Loucy (cell line): ENCODE measurements around the gene TMEFF1.

Source experiments
- H2AFZ ChIP-seq: fragments of 200-600 bp; sonication (generic); 2 replicates; pipeline ENCODE4 v1.6.0; 2016; ENCODE audit warnings: antibody characterized with exemption, mild to moderate bottlenecking, low read length, moderate library complexity
- H3F3A ChIP-seq: fragments of 200-600 bp; 2 replicates; pipeline ENCODE4 v1.6.0; 2016; ENCODE audit warnings: antibody characterized with exemption, low read depth, mild to moderate bottlenecking
- H3K27me3 ChIP-seq: fragments of 200-600 bp; sonication (generic); 2 replicates; pipeline ENCODE4 v1.6.1; 2014; ENCODE audit warnings: low read length, mild to moderate bottlenecking; ENCODE audit not compliant: insufficient read depth, poor library complexity, severe bottlenecking
- H3K36me3 ChIP-seq: fragments of 200-600 bp; sonication (generic); 2 replicates; pipeline ENCODE4 v1.6.1; 2016; ENCODE audit warnings: low read length; ENCODE audit not compliant: insufficient read depth
- H3K4me1 ChIP-seq: fragments of 200-600 bp; sonication (generic); 2 replicates; pipeline ENCODE4 v1.5.1; 2014; ENCODE audit warnings: low read length, mild to moderate bottlenecking; ENCODE audit not compliant: insufficient read depth, poor library complexity, severe bottlenecking
- H3K4me2 ChIP-seq: fragments of 200-600 bp; sonication (generic); 2 replicates; pipeline ENCODE4 v1.6.0; 2014; ENCODE audit warnings: antibody characterized with exemption, low read length, low read depth, mild to moderate bottlenecking; ENCODE audit not compliant: poor library complexity, severe bottlenecking
- H3K4me3 ChIP-seq: fragments of 200-600 bp; sonication (generic); 2 replicates; pipeline ENCODE4 v1.5.1; 2014; ENCODE audit warnings: low read length, mild to moderate bottlenecking, mixed read lengths; ENCODE audit not compliant: poor library complexity, severe bottlenecking
- H3K79me2 ChIP-seq: fragments of 200-600 bp; sonication (generic); 2 replicates; pipeline ENCODE4 v1.6.1; 2014; ENCODE audit warnings: low read length; ENCODE audit not compliant: insufficient read depth
- H3K9ac ChIP-seq: fragments of 200-600 bp; sonication (generic); 2 replicates; pipeline ENCODE4 v1.6.0; 2014; ENCODE audit warnings: mild to moderate bottlenecking, low read depth, low read length, moderate library complexity; ENCODE audit not compliant: poor library complexity, severe bottlenecking
- H3K9me2 ChIP-seq: fragments of 200-600 bp; sonication (generic); replicated peaks from 2 replicates; pipeline ENCODE4 v1.6.1; 2016; ENCODE audit warnings: low read depth, low read length, mixed read lengths
- H3K9me3 ChIP-seq: fragments of 200-600 bp; sonication (generic); 2 replicates; pipeline ENCODE4 v1.6.1; 2014; ENCODE audit warnings: mild to moderate bottlenecking, antibody characterized with exemption, low read length, low read depth; ENCODE audit not compliant: insufficient read depth
- H4K20me1 ChIP-seq: fragments of 200-600 bp; sonication (generic); 2 replicates; pipeline ENCODE4 v1.6.0; 2014; ENCODE audit warnings: antibody characterized with exemption, low read length, mild to moderate bottlenecking; ENCODE audit not compliant: insufficient read depth, poor library complexity, severe bottlenecking
- EZH2phosphoT487 ChIP-seq: fragments of 200-600 bp; IDR thresholded peaks from 2 replicates; pipeline ENCODE4 v1.6.1; 2018; ENCODE audit warnings: antibody characterized with exemption, mild to moderate bottlenecking, moderate library complexity, borderline replicate concordance
- TF ChIP-seq, protein P1 (sequence below): fragments of 200-600 bp; sonication (generic); conservative IDR thresholded peaks from 2 replicates; pipeline ENCODE4 v1.5.1; 2014; ENCODE audit warnings: mild to moderate bottlenecking, antibody characterized with exemption, low read length

The TMEFF1 gene

DNA sequence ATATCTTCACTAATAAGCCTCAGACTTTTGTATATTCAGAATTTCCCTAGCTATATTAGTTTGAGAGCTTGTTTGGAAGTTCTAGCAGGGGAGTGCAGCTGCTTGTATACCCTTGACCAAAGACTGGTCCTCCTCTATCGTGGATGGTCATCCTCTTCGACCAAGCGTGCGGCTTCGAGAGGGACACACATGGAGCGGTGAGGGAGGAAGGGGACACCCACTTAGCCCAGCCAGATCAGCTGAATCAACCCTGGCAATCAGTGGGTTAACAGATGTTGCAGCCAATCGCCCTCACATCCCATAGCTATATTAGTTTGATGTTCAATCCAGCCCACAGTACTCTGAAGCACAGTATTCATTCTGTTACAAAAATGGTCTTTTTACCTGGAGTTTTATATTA is 108.1 kb downstream of the TMEFF1 start:
- TF ChIP-seq, protein P1, sequence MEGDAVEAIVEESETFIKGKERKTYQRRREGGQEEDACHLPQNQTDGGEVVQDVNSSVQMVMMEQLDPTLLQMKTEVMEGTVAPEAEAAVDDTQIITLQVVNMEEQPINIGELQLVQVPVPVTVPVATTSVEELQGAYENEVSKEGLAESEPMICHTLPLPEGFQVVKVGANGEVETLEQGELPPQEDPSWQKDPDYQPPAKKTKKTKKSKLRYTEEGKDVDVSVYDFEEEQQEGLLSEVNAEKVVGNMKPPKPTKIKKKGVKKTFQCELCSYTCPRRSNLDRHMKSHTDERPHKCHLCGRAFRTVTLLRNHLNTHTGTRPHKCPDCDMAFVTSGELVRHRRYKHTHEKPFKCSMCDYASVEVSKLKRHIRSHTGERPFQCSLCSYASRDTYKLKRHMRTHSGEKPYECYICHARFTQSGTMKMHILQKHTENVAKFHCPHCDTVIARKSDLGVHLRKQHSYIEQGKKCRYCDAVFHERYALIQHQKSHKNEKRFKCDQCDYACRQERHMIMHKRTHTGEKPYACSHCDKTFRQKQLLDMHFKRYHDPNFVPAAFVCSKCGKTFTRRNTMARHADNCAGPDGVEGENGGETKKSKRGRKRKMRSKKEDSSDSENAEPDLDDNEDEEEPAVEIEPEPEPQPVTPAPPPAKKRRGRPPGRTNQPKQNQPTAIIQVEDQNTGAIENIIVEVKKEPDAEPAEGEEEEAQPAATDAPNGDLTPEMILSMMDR, result no peak
- TF ChIP-seq EZH2phosphoT487, result no peak
- Histone ChIP-seq H3K36me3 (peaks cover 6% of the 10 kb centered on the region; the same call in 1 of the 2 replicates), H3K4me2 (no peak overlapping the region)

DNA sequence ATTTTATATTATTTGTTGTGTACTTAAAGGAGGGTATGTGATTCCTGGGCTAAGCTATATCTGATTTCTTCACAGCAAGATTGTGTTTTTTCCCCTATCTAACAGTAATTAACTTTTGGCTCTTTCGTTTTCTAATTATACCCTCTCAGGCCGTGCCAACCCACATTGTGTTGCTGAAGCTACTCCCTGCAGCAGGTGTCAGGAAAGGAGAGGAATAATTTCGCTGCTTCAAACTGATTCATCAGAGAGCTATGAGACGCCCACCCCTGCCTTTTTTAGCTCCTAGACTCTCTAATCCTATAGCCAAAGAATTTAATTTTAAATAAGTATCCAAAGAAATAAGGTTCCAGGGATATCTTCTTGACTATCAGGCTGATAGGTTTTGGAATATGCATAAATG is 108.7 kb downstream of the TMEFF1 start:
- Histone ChIP-seq H3K4me2 (no peak overlapping the region), H3K9me3 (no peaks in the 10 kb centered on the region), H3F3A (no peaks in the 10 kb centered on the region), H3K79me2 (no peaks in the 10 kb centered on the region), H3K9ac (no peak overlapping the region), H2AFZ (no peak overlapping the region), H3K36me3 (peaks cover 2% of the 10 kb centered on the region; the same call in 1 of the 2 replicates), H4K20me1 (no peaks in the 10 kb centered on the region), H3K4me3 (no peak overlapping the region), H3K27me3 (no peaks in the 10 kb centered on the region), H3K9me2 (no peaks in the 10 kb centered on the region), H3K4me1 (no peaks in the 10 kb centered on the region)
- no peak for TF ChIP-seq EZH2phosphoT487
- TF ChIP-seq, protein P1, result no peak

More for the DNA sequence above, 108.1 kb downstream of the TMEFF1 start:
- H2AFZ ChIP-seq, result no peak overlapping the region
- no peak overlapping the region for H3K9ac ChIP-seq
- H3K9me2 ChIP-seq, result no peaks in the 10 kb centered on the region
- H3K4me3 ChIP-seq, result no peak overlapping the region
- no peaks in the 10 kb centered on the region for H3K4me1 ChIP-seq
- no peaks in the 10 kb centered on the region for H3K9me3 ChIP-seq
- H4K20me1 ChIP-seq, result no peaks in the 10 kb centered on the region
- H3K27me3 ChIP-seq, result no peaks in the 10 kb centered on the region
- H3K79me2 ChIP-seq, result no peaks in the 10 kb centered on the region
- H3F3A ChIP-seq, result no peaks in the 10 kb centered on the region

DNA sequence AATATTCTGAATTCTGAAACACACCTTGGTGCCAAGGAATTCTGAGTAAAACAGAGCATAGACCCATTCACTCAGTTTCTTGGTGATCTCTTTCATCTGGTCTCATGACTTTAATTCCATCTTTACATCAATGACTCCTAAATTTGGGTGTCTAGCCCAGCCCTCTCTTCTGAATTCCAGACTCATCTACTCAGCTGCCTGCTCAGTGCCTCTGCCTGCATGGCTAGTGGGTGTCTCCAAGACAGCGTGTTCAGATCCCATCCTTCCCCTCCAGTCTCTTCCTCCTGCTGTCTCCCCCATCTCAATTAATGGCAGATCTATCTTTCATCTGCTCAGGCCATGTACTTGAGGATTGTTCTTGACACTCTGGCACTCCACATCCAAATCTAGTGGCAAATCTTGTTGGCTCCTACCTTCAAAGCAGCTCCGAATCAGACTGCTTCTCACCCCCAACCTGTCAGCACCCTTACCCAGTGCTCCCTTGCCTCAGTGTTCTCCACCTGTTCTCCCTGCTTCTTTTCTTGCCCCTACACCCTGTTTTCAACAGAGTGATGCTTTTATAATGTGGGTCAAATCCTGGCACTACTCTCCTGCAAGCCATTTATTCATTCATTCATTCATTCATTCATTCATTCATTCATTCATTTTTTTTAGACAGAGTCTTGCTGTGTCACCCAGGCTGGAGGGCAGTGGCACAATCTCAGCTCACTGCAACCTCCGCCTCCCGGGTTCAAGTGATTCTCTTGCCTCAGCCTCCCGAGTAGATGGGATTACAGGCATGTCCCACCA is 110.3 kb downstream of the TMEFF1 start:
- Histone ChIP-seq H3K79me2 (no peaks in the 10 kb centered on the region), H3K4me1 (no peaks in the 10 kb centered on the region), H4K20me1 (no peaks in the 10 kb centered on the region), H3K9ac (no peak overlapping the region), H3F3A (no peaks in the 10 kb centered on the region), H2AFZ (no peak overlapping the region), H3K4me3 (no peak overlapping the region), H3K27me3 (no peaks in the 10 kb centered on the region), H3K4me2 (no peak overlapping the region), H3K36me3 (no peaks in the 10 kb centered on the region), H3K9me3 (no peaks in the 10 kb centered on the region), H3K9me2 (no peaks in the 10 kb centered on the region)
- no peak for TF ChIP-seq EZH2phosphoT487
- TF ChIP-seq, protein P1, result no peak
